HG03064 (cell line): ENCODE measurements around the gene KLRB1.
"Not testable (repeated sequence)": the region's sequence is repeated elsewhere in the genome, so short reads cannot be mapped to it uniquely, and the experiment has no call there.

ENCODE experiments used
- ATAC-seq: cut with Tn5 transposase; IDR thresholded peaks from one replicate; pipeline ENCODE4 v1.9.1; 2021; ENCODE audit warnings: low read depth; ENCODE audit not compliant: unreplicated experiment

Gene KLRB1

GRCh38 chr12:9545489-9545888 is 62.2 kb downstream of the KLRB1 start:
- not testable (repeated sequence) for ATAC-seq
